ENCODE results near the gene C3orf20.

The C3orf20 gene

GRCh38 chr3:14816359-14816758 is 141.4 kb downstream of the C3orf20 start:
- DNase-seq (ENCODE audit: low read depth): no peak

GRCh38 chr3:14818804-14819500 is 144.0 kb downstream of the C3orf20 start, which contains the start of gene FGD5:
Gene FGD5, plus strand, starts transcription at chr3:14818962. Its CDS starts 110 bp downstream, at chr3:14819072.
- no peak for DNase-seq (ENCODE audit: low read depth)

- DNase-seq (ENCODE audit: low read depth): no peak
Measured at GRCh38 chr3:14819671-14820070, 144.7 kb downstream of the C3orf20 start.

- no peak for DNase-seq (ENCODE audit: low read depth)
Measured at GRCh38 chr3:14820156-14820555, 145.2 kb downstream of the C3orf20 start.

GRCh38 chr3:14821151-14821550 is 146.2 kb downstream of the C3orf20 start:
- no peak for DNase-seq (ENCODE audit: low read depth)

- DNase-seq (ENCODE audit: low read depth): no peak
Measured at GRCh38 chr3:14822134-14822533, 147.2 kb downstream of the C3orf20 start.

All from activated T-cell treated with anti-CD3 and anti-CD28 coated beads for 24 hours (primary cell).